Measurements from ENCODE around the gene AADACL2. TPM values are rescaled to one million over a fixed set of nuclear protein-coding genes. Genes with fewer than 3 reads are reported as not detected.

The AADACL2 gene
- total RNA-seq, 4 donors from 2014 or later: 0.21 TPM; not detected in 3

DNA sequence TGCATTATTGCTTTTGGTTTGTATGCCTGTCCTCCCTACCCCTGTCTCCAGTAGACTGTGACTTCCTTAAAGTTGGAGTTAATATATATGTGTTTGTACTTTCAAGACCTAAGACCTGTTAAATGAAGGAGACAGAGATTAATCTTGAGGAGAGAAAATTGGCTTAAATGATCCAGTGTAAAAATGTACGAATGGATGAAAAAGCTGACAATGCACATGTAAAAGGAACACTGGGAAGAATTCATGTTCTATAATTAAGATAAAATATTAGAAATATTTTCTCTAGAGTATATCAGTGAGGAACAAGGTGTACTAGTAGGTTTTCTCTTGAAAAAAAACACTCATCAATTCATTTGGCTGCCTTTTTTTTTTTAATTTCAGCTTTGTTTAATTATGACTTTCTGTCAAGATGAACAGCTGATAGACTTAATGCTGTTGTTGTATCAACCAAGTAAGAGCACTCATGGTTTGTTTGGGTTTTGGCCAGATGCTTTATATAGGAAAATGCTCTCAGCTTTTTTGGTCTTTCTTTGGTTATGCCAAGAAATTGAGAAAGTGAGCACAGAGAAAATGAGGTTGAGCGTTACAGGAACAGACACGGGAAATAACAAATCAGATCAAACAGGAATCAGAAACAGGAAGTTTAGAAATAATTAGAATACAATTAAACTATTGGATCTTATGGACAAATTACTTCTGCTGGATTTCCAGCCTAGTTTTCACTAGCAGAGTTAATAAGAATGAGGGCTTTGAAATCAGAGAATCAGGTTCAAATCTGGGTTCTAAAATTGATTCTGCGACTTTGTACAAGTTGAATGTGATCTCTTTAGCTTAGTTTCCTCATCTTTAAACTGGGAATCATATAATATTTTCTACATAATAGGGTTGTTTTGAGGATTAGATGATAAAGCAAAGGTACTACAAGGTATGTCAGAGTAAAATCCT is 41.9 kb downstream of the AADACL2 start:
- Histone ChIP-seq H3K4me1 (no peaks in the 10 kb centered on the region), H3K36me3 (no peaks in the 10 kb centered on the region), H3K27me3 (no peaks in the 10 kb centered on the region), H3K9me3 (no peaks in the 10 kb centered on the region), H3K4me3 (no peak overlapping the region), H3K27ac (no peak overlapping the region)
- no peak for DNase-seq
- TF ChIP-seq POLR2A (IDR thresholded peaks at IDR 0.05): no peak
- TF ChIP-seq, protein P1, sequence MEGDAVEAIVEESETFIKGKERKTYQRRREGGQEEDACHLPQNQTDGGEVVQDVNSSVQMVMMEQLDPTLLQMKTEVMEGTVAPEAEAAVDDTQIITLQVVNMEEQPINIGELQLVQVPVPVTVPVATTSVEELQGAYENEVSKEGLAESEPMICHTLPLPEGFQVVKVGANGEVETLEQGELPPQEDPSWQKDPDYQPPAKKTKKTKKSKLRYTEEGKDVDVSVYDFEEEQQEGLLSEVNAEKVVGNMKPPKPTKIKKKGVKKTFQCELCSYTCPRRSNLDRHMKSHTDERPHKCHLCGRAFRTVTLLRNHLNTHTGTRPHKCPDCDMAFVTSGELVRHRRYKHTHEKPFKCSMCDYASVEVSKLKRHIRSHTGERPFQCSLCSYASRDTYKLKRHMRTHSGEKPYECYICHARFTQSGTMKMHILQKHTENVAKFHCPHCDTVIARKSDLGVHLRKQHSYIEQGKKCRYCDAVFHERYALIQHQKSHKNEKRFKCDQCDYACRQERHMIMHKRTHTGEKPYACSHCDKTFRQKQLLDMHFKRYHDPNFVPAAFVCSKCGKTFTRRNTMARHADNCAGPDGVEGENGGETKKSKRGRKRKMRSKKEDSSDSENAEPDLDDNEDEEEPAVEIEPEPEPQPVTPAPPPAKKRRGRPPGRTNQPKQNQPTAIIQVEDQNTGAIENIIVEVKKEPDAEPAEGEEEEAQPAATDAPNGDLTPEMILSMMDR (IDR thresholded peaks at IDR 0.05): no peak
- intact Hi-C loops (cut with DNase I; ENCODE audit: low total_unique reads): no loop called here

DNA sequence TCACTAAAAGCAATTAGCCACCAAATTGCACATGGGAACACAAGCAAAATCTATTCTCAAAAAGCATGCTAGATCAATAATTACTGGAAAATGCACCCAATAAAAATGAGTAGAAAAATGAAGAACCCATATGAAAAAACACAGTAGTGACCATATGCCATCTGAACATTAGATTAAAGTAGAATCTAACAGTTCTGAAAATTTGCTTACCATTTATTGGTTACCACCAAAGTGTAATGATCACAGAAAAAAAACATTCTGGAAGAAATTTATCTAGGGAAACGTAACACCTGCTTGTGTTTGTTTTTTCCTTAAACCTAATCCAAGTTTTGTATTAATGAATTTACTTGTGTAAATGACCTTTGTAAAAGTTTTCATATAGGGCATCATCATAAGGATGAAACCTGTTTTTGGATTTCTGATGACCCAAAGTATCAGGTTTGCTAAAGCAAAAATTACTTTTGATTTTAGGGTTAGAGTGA is 42.6 kb downstream of the AADACL2 start:
- Histone ChIP-seq H3K4me3 (no peak overlapping the region), H3K36me3 (no peaks in the 10 kb centered on the region), H3K27ac (no peak overlapping the region), H3K27me3 (no peaks in the 10 kb centered on the region), H3K9me3 (no peaks in the 10 kb centered on the region), H3K4me1 (no peaks in the 10 kb centered on the region)
- intact Hi-C loops (cut with DNase I; ENCODE audit: low total_unique reads): no loop called here
- DNase-seq: no peak
- TF ChIP-seq, protein P1 (IDR thresholded peaks at IDR 0.05): no peak
- TF ChIP-seq POLR2A (IDR thresholded peaks at IDR 0.05): no peak

DNA sequence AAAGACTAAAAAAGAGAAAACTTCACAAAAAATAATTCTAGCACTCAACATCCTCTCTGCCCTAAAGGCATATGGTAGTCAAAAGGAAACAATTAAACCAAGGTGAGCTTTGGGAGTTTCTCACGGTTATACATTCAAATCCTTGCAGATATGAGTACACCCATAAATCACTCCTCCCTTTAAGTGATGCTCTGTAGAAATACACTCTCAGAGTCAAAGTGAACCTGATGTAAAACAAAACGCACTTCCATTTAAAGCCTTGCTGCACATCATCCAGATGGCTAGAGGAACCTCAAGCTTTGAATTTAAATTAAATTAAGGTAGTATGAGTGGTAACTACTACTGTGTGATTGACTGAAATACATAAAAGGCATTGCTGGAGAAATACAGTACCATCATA is 44.2 kb downstream of the AADACL2 start:
- no peaks in the 10 kb centered on the region for H3K4me1 ChIP-seq
- no peak for TF ChIP-seq POLR2A (IDR thresholded peaks at IDR 0.05)
- TF ChIP-seq, protein P1 (IDR thresholded peaks at IDR 0.05): no peak
- intact Hi-C loops (cut with DNase I; ENCODE audit: low total_unique reads): no loop called here

DNA sequence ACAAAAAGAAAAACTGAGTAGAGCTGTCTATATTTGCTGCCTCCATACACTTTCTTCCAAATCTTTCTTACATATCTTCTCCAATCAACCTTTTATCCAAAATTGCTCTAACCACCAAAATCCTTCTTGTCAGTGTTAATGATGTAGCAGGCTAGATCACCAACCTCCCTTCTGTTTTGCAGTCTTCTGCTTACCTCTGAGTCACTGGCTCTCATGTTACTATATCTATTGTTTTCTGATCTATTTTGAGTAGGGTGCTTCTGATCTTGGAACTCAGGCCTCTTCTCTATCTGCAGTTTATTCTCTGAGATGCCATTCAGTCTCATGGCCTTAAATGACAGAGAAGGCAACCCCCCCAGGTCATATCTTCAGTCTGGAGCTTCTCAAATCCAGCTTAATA is 53.9 kb downstream of the AADACL2 start:
- Histone ChIP-seq H3K9me3 (no peaks in the 10 kb centered on the region), H3K4me3 (no peak overlapping the region), H3K27ac (no peak overlapping the region), H3K27me3 (no peaks in the 10 kb centered on the region), H3K4me1 (no peaks in the 10 kb centered on the region), H3K36me3 (no peaks in the 10 kb centered on the region)
- DNase-seq: no peak
- no peak for TF ChIP-seq POLR2A (IDR thresholded peaks at IDR 0.05)
- TF ChIP-seq, protein P1 (IDR thresholded peaks at IDR 0.05): no peak
- intact Hi-C loops (cut with DNase I; ENCODE audit: low total_unique reads): no loop called here

More for the DNA sequence above, 44.2 kb downstream of the AADACL2 start:
- no peaks in the 10 kb centered on the region for H3K27me3 ChIP-seq
- no peaks in the 10 kb centered on the region for H3K36me3 ChIP-seq
- no peak for DNase-seq
- no peak overlapping the region for H3K4me3 ChIP-seq
- no peaks in the 10 kb centered on the region for H3K9me3 ChIP-seq
- no peak overlapping the region for H3K27ac ChIP-seq

DNA sequence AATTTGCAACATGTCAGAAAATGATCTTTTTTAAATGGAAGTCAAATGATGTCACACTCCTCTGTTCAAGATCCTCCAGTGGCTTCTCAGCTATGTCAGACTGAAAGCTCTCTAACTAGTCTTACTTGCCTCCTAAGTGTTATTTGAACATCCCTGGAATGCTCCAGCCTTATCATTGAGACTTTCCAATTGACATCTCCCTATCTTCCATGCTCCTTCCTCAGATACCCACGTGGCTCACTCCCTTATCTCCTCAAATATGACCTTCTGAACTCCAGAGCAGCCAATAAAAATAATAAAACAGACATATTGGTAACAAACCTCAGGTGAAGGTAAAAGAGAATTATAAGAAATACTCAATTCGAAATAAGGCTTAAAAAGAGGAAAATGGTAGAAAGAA is 54.7 kb downstream of the AADACL2 start:
- no peaks in the 10 kb centered on the region for H3K9me3 ChIP-seq
- H3K27ac ChIP-seq: no peak overlapping the region
- no peaks in the 10 kb centered on the region for H3K27me3 ChIP-seq
- H3K4me3 ChIP-seq: no peak overlapping the region
- no peak for TF ChIP-seq POLR2A (IDR thresholded peaks at IDR 0.05)
- TF ChIP-seq, protein P1 (IDR thresholded peaks at IDR 0.05): no peak
- intact Hi-C loops (cut with DNase I; ENCODE audit: low total_unique reads): no loop called here
- H3K4me1 ChIP-seq: no peaks in the 10 kb centered on the region
- no peaks in the 10 kb centered on the region for H3K36me3 ChIP-seq
- no peak for DNase-seq

Data from uterus (tissue), 4 donors.